ENCODE data around the gene FBXO36.

Gene FBXO36

GRCh38 chr2:229927817-229928321 lies 5.6 kb downstream of the FBXO36 start:
- peak; percentile 10 for DNase-seq (ENCODE audit: extremely low read depth, low read depth)
- TF ChIP-seq, protein P1, sequence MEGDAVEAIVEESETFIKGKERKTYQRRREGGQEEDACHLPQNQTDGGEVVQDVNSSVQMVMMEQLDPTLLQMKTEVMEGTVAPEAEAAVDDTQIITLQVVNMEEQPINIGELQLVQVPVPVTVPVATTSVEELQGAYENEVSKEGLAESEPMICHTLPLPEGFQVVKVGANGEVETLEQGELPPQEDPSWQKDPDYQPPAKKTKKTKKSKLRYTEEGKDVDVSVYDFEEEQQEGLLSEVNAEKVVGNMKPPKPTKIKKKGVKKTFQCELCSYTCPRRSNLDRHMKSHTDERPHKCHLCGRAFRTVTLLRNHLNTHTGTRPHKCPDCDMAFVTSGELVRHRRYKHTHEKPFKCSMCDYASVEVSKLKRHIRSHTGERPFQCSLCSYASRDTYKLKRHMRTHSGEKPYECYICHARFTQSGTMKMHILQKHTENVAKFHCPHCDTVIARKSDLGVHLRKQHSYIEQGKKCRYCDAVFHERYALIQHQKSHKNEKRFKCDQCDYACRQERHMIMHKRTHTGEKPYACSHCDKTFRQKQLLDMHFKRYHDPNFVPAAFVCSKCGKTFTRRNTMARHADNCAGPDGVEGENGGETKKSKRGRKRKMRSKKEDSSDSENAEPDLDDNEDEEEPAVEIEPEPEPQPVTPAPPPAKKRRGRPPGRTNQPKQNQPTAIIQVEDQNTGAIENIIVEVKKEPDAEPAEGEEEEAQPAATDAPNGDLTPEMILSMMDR (IDR thresholded peaks at IDR 0.05; ENCODE audit: low read depth, low read length): no peak

- DNase-seq (ENCODE audit: extremely low read depth, low read depth): no peak
- TF ChIP-seq, protein P1 (IDR thresholded peaks at IDR 0.05; ENCODE audit: low read depth, low read length): no peak
Measured at GRCh38 chr2:229930656-229931055, 8.4 kb downstream of the FBXO36 start.

DNA sequence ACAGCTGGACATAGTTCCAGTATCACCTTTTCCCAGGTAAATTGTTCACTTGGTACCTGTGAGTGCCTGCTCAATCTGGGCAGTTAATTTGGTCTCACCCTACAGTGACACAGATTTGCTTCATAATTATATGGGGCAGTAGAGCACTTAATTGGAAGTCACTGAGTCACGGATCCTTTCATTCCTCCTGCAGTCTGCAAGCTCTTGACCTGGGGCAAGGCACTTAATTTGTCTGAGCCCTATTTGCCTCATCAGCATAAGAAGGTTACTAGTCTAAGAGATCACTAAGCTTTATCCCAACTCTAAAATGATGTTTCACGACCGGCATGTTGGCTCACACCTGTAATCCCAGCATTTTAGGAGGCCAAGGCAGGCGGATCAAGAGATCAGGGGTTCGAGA lies 8.9 kb downstream of the FBXO36 start:
- TF ChIP-seq, protein P1 (IDR thresholded peaks at IDR 0.05; ENCODE audit: low read depth, low read length): no peak
- no peak for DNase-seq (ENCODE audit: extremely low read depth, low read depth)

DNA sequence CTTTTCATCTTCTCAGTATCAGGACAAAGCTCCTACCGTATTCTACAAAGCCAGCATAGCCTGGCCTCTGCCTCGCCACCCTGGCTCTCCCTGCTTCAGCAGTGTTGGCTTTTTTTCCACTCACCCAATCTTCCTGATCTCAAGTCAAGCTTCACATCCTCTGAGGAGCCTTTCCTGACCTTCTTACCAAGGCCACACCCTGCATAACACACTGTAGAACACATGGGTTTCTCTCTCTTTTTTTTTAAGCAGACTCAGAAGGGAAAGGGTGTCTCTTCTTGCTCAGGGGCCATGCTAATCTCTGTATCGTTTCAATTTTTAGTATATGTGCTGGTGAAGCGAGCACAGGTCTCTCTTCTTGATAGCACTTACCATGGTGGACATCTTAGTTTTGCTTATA lies 15.2 kb downstream of the FBXO36 start:
- DNase-seq (ENCODE audit: extremely low read depth, low read depth): no peak
- TF ChIP-seq, protein P1 (IDR thresholded peaks at IDR 0.05; ENCODE audit: low read depth, low read length): no peak

- no peak for DNase-seq (ENCODE audit: extremely low read depth, low read depth)
- TF ChIP-seq, protein P1 (IDR thresholded peaks at IDR 0.05; ENCODE audit: low read depth, low read length): no peak
Measured at GRCh38 chr2:229942671-229943070, 20.4 kb downstream of the FBXO36 start.

- TF ChIP-seq, protein P1 (IDR thresholded peaks at IDR 0.05; ENCODE audit: low read depth, low read length): no peak
- no peak for DNase-seq (ENCODE audit: extremely low read depth, low read depth)
Measured at GRCh38 chr2:229943171-229943570, 20.9 kb downstream of the FBXO36 start.

- DNase-seq (ENCODE audit: extremely low read depth, low read depth): no peak
- TF ChIP-seq, protein P1 (IDR thresholded peaks at IDR 0.05; ENCODE audit: low read depth, low read length): no peak
Measured at GRCh38 chr2:229943770-229944449, 21.6 kb downstream of the FBXO36 start.
